Activated CD8-positive, alpha-beta memory T cell treated with anti-CD3 and anti-CD28 coated beads, Interleukin-2, amount 10 ng/mL, durations not matched to agents 7 days and 5 days (primary cell): ENCODE measurements around the gene COL21A1. TPM values are rescaled to one million over a fixed set of nuclear protein-coding genes. Genes with fewer than 3 reads are reported as not detected.
"Not testable (repeated sequence)": the region's sequence is repeated elsewhere in the genome, so short reads cannot be mapped to it uniquely, and the experiment has no call there.

ENCODE experiments used
- ATAC-seq: fragments of 150-1000 bp; cut with Tn5 transposase; one replicate; pipeline ENCODE4 v1.10.0; 2021; ENCODE audit warnings: moderate library complexity
- CTCF ChIA-PET: fragments of 350-600 bp; sonication (Branson Sonifier 250); formaldehyde crosslinking; loops from one replicate; lab custom pipeline; 2021; ENCODE audit warnings: antibody characterized with exemption; lab: Charles Lee
- DNase-seq: peaks from one replicate; pipeline ENCODE4 v3.0.0-alpha.2; 2020
- H3K27ac Mint-ChIP-seq: one replicate; pipeline ENCODE4 v1.8.0; 2021; ENCODE audit warnings: mild to moderate bottlenecking, mixed read lengths
- H3K27me3 Mint-ChIP-seq: one replicate; pipeline ENCODE4 v1.8.0; 2021; ENCODE audit warnings: mixed read lengths
- H3K36me3 Mint-ChIP-seq: one replicate; pipeline ENCODE4 v1.8.0; 2021; ENCODE audit warnings: mild to moderate bottlenecking, mixed read lengths
- H3K4me1 Mint-ChIP-seq: one replicate; pipeline ENCODE4 v1.8.0; 2021; ENCODE audit warnings: mixed read lengths
- H3K4me3 Mint-ChIP-seq: one replicate; pipeline ENCODE4 v1.8.0; 2021; ENCODE audit warnings: mild to moderate bottlenecking, moderate library complexity, mixed read lengths
- H3K9me3 Mint-ChIP-seq: one replicate; pipeline ENCODE4 v1.8.0; 2022; ENCODE audit warnings: low read depth, mixed read lengths
- total RNA-seq, 2 experiments: library from RNA; stranded (reverse); gene quantifications; one replicate each; pipeline ENCODE4 v1.2.3, GENCODE V29; 2021

The COL21A1 gene
- total RNA-seq, 2 experiments from 2014 or later, result not detected

DNA sequence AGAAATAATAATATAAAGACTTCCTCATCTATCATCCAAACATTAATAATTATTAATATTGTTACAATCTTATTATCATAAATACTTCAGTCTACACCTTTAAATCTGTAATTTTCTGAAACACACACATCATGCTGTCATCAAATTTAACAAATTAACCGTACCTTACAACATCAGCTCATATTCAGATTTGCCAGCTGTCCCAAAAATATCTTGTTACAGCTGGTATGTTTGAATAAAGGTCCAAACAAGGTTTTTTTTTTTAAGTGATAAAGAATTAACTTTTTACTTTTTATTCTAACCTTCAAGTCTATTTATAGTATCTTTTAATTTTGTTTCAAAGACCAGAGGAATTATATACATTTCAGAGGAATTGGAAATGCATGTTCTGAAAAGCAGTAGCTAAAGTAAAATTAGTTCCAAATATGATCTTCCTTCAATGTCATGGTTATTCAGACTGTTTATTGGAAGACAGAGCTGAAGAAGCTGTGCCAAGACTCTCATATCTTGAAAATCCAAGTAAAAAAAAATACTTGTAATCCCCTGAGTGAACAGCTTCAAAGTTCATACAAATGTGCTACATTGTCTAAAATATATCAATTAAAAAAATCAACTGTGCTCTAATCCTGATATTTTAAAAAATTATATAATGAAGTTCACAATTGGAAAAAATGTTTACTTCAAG, 210.3 kb downstream of the COL21A1 start:
- CTCF ChIA-PET, result no interaction called here
- Mint-ChIP-seq H3K4me1 (no peaks in the 10 kb centered on the region), H3K27ac (no peak overlapping the region), H3K9me3 (peaks cover 7% of the 10 kb centered on the region), H3K36me3 (no peaks in the 10 kb centered on the region), H3K27me3 (no peaks in the 10 kb centered on the region), H3K4me3 (no peak overlapping the region)
- no peak for DNase-seq
- ATAC-seq, result no peak

- H3K27ac Mint-ChIP-seq, result no peak overlapping the region
- no peaks in the 10 kb centered on the region for H3K27me3 Mint-ChIP-seq
- H3K4me3 Mint-ChIP-seq, result no peak overlapping the region
- no peaks in the 10 kb centered on the region for H3K36me3 Mint-ChIP-seq
- CTCF ChIA-PET, result no interaction called here
- ATAC-seq (no peak), DNase-seq (no peak)
- peaks cover 1% of the 10 kb centered on the region for H3K9me3 Mint-ChIP-seq
- no peaks in the 10 kb centered on the region for H3K4me1 Mint-ChIP-seq
Observed at GRCh38 chr6:56033401-56033800, 214.0 kb downstream of the COL21A1 start.

DNA sequence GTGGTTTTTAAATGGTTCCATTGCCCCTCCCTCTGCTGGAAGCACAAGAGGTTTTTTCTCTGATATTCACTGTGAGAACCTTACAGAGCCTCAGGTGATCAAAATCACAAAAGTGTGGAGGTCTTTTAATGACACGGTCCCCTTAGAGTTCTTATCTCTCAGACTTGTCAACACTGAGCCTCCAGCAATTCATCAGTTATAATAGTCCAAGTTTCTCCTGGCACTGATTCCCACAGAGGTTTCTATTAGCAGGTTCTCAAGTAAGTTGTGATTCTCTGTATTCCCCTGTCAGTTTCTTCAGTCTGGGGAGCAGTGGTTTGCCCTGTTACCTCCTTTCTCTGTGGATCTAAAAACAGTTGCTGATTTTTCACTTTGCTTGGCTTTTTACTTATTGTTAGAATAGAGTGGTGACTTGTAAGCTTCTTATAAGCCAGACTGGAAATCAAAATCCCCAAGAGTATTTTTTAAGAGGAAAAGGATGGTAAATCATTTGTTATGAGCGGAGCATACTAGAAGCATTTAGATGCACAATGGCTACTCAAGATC, 214.6 kb downstream of the COL21A1 start:
- CTCF ChIA-PET, result no interaction called here
- no peaks in the 10 kb centered on the region for H3K9me3 Mint-ChIP-seq
- H3K27me3 Mint-ChIP-seq, result no peaks in the 10 kb centered on the region
- H3K36me3 Mint-ChIP-seq, result no peaks in the 10 kb centered on the region
- ATAC-seq (no peak), DNase-seq (no peak)
- no peaks in the 10 kb centered on the region for H3K4me1 Mint-ChIP-seq
- no peak overlapping the region for H3K4me3 Mint-ChIP-seq
- no peak overlapping the region for H3K27ac Mint-ChIP-seq

GRCh38 chr6:56027865-56028264, 219.5 kb downstream of the COL21A1 start:
- Mint-ChIP-seq H3K27me3 (no peaks in the 10 kb centered on the region), H3K4me3 (no peak overlapping the region), H3K27ac (no peak overlapping the region), H3K9me3 (peaks cover 4% of the 10 kb centered on the region), H3K36me3 (no peaks in the 10 kb centered on the region), H3K4me1 (no peaks in the 10 kb centered on the region)
- DNase-seq (no peak), ATAC-seq (no peak)
- CTCF ChIA-PET, result no interaction called here

GRCh38 chr6:56026455-56027180, 220.8 kb downstream of the COL21A1 start:
- ATAC-seq (no peak), DNase-seq (no peak)
- Mint-ChIP-seq H3K9me3 (peaks cover 6% of the 10 kb centered on the region), H3K4me1 (no peaks in the 10 kb centered on the region), H3K4me3 (no peak overlapping the region), H3K27ac (no peak overlapping the region), H3K27me3 (no peaks in the 10 kb centered on the region), H3K36me3 (no peaks in the 10 kb centered on the region)
- CTCF ChIA-PET, result no interaction called here

- CTCF ChIA-PET, result no interaction called here
- DNase-seq (no peak), ATAC-seq (no peak)
- Mint-ChIP-seq H3K9me3 (peaks cover 6% of the 10 kb centered on the region), H3K27me3 (no peaks in the 10 kb centered on the region), H3K4me3 (no peak overlapping the region), H3K4me1 (no peaks in the 10 kb centered on the region), H3K27ac (no peak overlapping the region), H3K36me3 (no peaks in the 10 kb centered on the region)
Observed at GRCh38 chr6:56025795-56026194, 221.6 kb downstream of the COL21A1 start.

DNA sequence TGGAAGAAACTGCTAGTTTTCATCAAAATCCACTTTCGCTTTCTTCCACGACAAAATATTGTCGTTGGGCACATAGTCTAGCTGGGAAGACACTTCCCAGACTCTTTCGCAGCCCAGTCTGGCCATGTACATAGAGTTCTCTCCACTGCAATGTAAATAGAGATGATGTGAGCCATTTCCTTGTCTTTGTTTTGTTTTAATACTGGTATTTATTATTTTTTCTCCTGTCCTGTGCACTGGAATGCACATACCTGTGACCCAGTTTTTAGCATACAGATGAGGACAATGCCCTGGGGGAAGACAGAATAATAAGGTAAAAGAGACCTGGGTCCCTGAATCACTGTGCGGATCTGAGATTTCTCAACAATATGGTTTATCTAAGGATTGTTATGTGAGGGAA, 222.4 kb downstream of the COL21A1 start:
- H3K4me1 Mint-ChIP-seq, result no peaks in the 10 kb centered on the region
- no peaks in the 10 kb centered on the region for H3K36me3 Mint-ChIP-seq
- CTCF ChIA-PET, result no interaction called here
- ATAC-seq (no peak), DNase-seq (no peak)
- H3K4me3 Mint-ChIP-seq, result no peak overlapping the region
- H3K9me3 Mint-ChIP-seq, result peaks cover 6% of the 10 kb centered on the region
- no peaks in the 10 kb centered on the region for H3K27me3 Mint-ChIP-seq
- no peak overlapping the region for H3K27ac Mint-ChIP-seq

DNA sequence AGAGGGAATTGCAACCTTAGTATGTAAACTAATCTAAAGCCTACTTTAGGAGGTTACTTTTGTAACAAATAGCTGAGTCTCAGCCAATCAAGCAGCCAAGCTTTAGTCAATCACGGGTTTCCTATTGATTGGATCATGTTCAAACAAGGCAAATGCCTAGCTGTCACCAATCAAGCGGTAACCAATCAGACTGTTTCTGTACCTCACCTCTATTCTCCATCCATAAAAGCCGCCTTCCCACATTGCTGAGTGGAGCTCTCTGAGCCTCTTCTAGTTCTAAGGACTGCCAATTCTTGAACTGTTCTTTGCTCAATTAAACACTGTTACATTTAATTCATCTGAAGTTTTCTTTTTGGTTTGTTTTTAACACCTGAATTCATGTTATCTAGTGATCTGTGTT, 223.6 kb downstream of the COL21A1 start:
- H3K9me3 Mint-ChIP-seq, result peaks cover 6% of the 10 kb centered on the region
- H3K4me1 Mint-ChIP-seq, result no peaks in the 10 kb centered on the region
- no peak for ATAC-seq
- CTCF ChIA-PET, result no interaction called here
- no peak for DNase-seq
- no peaks in the 10 kb centered on the region for H3K27me3 Mint-ChIP-seq
- H3K36me3 Mint-ChIP-seq, result no peaks in the 10 kb centered on the region
- no peak overlapping the region for H3K4me3 Mint-ChIP-seq
- no peak overlapping the region for H3K27ac Mint-ChIP-seq

DNA sequence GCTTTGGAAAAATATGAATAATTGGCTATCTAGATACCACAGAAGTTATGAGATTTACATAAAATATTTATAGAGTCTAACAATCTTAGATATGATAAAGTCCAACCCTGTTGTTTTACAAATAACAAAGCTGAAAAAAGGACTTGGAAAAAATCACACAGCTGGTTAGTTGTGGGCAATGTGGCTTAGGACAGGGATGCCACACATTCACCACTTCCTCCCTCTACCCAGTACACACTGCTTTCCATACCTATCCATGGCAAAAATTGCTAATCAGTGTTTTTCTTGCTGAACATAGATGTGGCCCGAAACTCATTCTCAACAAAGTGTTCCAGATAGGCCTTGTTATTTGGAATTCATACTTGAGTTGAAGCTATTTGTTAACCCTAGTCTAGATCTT, 224.7 kb downstream of the COL21A1 start:
- Mint-ChIP-seq H3K36me3 (no peaks in the 10 kb centered on the region), H3K4me3 (no peak overlapping the region), H3K4me1 (no peaks in the 10 kb centered on the region), H3K27ac (no peak overlapping the region), H3K27me3 (no peaks in the 10 kb centered on the region), H3K9me3 (peaks cover 6% of the 10 kb centered on the region)
- DNase-seq (no peak), ATAC-seq (no peak)
- CTCF ChIA-PET, result no interaction called here

DNA sequence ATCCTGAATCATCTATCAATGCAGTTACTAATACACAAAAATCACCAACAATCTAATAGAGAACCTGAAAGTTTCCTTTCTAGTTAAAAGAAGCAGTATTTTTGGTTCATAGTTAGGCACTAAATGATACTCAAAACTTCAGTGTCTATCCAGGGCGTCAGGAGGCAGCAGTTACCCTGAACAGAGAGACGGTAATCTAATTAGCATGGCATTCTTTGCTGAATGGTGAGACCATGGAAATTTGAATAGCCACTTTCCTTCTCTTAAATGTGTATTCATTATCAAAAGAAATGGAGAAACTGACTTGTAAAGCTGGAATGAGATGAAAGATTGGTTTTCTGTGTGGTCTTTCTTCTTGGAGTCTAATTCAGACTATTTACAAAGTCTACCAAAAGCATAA, 225.4 kb downstream of the COL21A1 start:
- CTCF ChIA-PET, result no interaction called here
- Mint-ChIP-seq H3K27me3 (no peaks in the 10 kb centered on the region), H3K9me3 (peaks cover 3% of the 10 kb centered on the region), H3K36me3 (no peaks in the 10 kb centered on the region), H3K27ac (no peak overlapping the region), H3K4me1 (no peaks in the 10 kb centered on the region), H3K4me3 (no peak overlapping the region)
- no peak for DNase-seq
- ATAC-seq, result no peak

DNA sequence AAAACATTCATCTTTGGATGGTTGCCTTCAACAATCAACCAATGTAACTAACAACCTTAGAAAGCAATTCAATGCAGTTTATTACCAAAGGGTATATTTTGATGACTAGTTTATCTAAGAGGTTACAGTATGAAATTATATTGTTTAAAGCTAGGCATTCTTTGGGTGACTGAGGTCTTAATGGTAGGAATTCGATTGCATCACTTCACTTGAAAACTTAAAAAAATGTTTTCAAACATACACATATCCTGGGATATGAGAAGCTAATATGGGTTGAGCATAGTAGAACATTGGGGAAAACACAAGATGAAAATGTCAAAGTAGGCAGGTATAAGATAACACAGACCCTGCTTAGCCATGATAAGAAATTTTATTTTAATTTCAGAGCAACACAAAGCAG, 227.4 kb downstream of the COL21A1 start:
- H3K27me3 Mint-ChIP-seq, result no peaks in the 10 kb centered on the region
- no peaks in the 10 kb centered on the region for H3K36me3 Mint-ChIP-seq
- H3K4me1 Mint-ChIP-seq, result no peaks in the 10 kb centered on the region
- DNase-seq (no peak), ATAC-seq (no peak)
- no peak overlapping the region for H3K4me3 Mint-ChIP-seq
- H3K27ac Mint-ChIP-seq, result no peak overlapping the region
- CTCF ChIA-PET, result no interaction called here
- H3K9me3 Mint-ChIP-seq, result peaks cover 2% of the 10 kb centered on the region

DNA sequence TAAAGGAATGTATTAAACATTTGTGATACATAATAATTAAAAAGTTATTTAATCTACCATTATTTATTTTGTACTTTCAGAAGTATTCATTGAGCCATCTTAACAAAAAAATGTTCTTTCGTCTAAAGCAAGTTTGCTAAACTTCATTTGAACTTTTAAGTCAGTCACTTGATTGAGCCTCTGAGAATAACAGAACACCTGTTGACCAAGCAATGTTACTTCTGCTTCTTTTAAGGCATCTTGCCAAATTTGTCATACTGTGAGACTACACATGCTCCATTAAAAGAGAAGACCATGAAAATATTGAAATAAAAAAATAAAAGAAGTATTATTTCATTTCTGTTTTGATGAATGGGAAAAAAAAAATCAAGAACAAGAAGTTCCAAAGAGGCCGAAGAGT, 230.2 kb downstream of the COL21A1 start:
- ATAC-seq (no peak), DNase-seq (no peak)
- H3K4me3 Mint-ChIP-seq, result no peak overlapping the region
- H3K27ac Mint-ChIP-seq, result no peak overlapping the region
- no peaks in the 10 kb centered on the region for H3K4me1 Mint-ChIP-seq
- no peaks in the 10 kb centered on the region for H3K9me3 Mint-ChIP-seq
- H3K27me3 Mint-ChIP-seq, result no peaks in the 10 kb centered on the region
- CTCF ChIA-PET, result no interaction called here
- H3K36me3 Mint-ChIP-seq, result no peaks in the 10 kb centered on the region

DNA sequence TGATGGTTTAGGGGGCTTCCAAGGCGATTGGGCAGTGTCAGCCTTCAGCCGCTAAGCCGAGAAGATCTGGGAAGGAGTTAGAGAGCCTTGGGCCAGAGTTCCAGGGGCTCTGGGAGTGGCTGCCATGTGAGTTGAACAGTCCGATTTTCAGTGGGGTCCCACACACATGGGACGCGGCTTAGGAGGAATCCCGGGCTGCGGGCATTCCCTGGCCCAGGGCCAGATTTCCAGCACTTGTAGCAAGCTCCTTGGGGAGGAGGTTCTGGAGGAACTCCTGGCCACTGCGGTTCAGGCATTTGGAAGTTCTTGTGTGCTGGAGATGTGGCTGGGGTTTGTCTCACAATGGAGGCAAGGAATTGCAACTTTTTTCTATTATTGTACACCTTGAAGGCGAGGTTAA, 233.3 kb downstream of the COL21A1 start:
- H3K9me3 Mint-ChIP-seq, H3K27me3 Mint-ChIP-seq, H3K27ac Mint-ChIP-seq, H3K4me3 Mint-ChIP-seq, DNase-seq, CTCF ChIA-PET, H3K36me3 Mint-ChIP-seq, H3K4me1 Mint-ChIP-seq, ATAC-seq: not testable (repeated sequence)

DNA sequence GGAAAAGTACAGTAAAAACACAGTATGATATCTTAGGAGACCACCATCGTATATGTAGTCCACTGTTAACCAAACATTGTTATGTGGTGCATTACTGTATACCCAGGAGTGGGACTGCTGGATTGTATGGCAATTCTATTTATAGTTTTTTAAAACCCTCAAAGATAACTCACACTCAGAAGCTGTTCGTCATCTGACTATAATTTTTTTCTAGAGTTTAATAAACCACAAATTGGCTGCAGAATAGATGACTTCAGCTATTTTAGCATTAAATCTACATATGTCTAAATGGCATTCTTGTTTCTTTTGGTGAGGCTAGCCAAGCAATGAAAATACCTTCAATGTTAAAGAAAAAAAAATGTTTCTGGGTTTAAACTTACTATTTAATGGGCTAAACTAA, 237.7 kb downstream of the COL21A1 start:
- DNase-seq (no peak), ATAC-seq (no peak)
- Mint-ChIP-seq H3K36me3 (no peaks in the 10 kb centered on the region), H3K27ac (no peak overlapping the region), H3K27me3 (no peaks in the 10 kb centered on the region), H3K9me3 (no peaks in the 10 kb centered on the region), H3K4me1 (no peaks in the 10 kb centered on the region), H3K4me3 (no peak overlapping the region)
- CTCF ChIA-PET, result no interaction called here
